TTC549 (cell line): ENCODE results near the gene VPS29.
A peak's percentile ranks its signal among the peaks of the same experiment; 100 is the strongest.
"Not testable (repeated sequence)": the region's sequence is repeated elsewhere in the genome, so short reads cannot be mapped to it uniquely, and the experiment has no call there.

Experiments
- FAIRE-seq: peaks from 2 replicates; lab custom pipeline; 2012; peaks lifted over from hg19 to GRCh38; lab: Jason Lieb, UNC

The VPS29 gene

DNA sequence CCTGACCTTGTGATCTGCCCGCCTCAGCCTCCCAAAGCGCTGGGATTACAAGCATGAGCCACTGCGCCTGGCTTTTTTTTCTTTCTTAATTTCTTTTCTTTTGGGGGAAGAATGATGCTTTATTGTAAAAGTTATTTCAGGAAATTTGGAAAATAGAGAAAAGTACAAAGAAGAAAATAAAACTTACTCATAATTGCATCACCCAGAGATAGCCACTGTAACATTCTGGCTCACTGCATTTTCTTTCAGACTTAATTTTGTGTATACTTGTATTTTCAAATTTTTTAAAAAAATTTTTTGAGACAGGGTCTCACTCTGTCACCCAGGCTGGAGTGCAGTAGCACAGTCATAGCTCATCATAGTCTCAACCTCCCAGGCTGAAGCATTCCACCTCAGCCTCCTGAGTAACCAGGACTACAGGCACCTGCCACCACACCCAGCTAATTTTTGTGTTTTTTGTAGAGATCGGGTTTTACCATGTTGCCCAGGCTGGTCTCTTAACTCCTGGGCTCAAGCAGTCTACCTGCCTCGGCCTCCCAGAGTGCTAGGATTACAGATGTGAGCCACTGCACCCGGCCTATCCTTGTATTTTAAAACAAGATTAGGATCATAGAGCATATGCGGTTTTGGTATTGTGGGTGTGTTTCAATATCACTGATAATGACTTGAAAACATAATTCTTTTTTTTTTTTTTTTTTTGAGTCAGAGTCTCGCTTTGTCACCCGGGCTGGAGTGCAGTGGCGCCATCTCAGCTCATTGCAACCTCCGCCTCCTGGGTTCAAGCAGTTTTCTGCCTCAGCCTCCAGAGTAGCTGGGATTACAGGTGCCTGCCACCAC lies 19.2 kb upstream of the VPS29 start:
- FAIRE-seq, result not testable (repeated sequence)

DNA sequence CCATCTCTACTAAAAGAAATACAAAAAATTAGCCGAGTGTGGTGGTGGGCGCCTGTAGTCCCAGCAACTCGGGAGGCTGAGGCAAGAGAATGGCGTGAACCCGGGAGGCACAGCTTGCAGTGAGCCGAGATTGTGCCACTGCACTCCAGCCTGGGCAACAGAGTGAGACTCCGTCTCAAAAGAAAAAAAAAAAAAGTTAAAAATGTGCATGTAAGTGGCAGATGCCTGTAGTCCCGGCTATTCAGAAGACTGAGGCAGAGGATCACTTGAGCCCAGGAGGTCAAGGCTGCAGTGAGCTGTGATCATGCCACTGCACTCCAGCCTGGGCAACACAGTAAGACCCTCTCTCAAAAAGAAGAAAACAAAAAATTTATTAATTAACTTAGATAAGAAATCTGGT lies 16.1 kb upstream of the VPS29 start:
- not testable (repeated sequence) for FAIRE-seq

DNA sequence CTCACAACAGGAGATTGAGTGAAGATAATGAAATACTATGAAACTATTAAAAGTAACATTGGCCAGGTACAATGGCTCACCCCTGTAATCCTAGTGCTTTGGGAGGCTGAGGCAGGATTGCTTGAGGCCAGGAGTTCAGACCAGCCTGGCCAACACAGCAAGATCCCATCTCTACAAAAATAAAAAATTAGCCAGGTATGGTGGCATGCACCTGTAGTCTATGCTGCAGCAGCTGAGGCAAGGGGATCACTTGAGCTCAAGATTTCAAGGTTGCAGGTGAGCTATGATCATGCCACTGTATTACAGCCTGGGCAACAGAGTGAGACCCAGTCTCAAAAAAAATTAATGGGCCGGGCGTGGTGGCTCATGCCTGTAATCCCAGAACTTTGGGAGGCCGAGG lies 15.1 kb upstream of the VPS29 start:
- FAIRE-seq, result no peak

DNA sequence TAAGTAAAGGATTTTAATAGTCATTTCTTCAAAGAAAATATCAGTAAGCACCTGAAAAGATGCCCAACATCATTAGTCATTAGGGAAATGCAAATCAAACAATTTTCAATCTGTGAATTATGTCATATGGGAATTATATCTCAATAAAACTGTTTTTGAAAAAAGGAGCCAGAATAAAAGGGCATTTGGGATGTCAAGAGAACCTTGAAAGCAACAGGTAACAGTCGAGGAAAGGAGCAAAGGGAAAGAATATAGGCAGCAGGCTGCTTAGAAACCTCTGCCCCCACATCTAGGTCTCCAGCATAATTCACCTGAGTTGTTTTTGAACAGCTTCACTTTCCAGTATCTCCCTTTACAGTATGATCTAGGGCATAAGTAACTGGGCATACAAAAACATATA lies 12.5 kb upstream of the VPS29 start:
- FAIRE-seq, result no peak

DNA sequence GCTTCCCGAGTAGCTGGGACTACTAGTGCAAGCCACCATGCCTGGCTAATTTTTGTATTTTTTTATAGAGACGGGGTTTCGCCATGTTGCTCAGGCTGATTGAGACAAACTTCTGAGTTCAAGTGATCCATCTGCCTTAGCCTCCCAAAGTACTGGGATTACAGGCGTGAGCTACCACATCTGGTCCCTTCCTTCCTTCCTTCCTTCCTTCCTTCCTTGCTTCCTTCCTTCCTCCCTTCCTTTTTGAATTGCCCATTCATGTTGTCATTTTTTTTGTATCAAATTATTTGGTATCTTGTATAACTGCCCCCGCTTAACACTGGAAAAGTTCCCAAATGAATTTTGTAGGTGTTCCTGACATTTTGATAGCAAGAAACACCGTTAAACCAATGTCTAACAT lies 11.9 kb upstream of the VPS29 start:
- no peak for FAIRE-seq

DNA sequence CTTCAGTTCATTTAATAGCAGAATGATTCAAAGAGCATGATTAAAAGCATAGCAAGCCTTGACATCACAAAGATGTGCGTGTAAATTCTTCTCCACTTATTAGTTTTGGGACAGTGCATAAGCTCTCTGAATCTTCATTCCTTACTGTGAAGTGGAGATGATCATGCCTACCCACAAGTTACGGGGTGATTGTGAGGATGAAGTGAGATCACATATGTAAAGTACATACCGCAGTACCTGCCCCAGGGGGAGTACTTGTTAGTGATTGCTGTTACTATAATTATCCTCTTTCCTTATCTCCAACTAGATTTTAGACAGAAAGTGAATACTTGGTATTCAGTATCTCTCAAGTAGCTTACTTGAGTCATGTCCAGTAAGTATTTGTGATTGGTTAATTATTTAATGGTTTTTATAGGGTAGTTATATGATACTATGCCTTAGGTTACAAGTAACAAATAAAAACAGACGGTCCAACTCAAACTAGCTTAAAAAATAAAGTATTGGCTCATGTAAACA lies 6.2 kb upstream of the VPS29 start:
- FAIRE-seq, result no peak

DNA sequence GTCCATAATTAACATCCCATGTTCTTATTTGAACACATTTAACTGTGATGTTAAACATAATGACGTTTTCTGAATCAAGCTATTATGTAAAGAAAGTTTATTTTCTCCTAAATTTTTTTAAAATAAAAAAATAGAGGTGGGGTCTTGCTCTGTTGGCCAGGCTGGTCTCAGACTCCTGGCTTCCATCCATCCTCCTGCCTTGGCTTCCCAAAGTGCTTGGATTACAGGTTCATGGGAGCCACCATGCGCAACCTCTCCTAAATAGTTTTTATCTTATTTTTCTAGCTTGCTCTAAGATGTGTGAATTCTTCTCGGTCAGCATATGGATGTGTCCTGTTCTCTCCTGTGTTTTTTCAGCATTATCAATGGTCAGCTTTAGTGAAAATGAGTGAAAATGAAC lies 3.4 kb upstream of the VPS29 start:
- FAIRE-seq, result no peak

DNA sequence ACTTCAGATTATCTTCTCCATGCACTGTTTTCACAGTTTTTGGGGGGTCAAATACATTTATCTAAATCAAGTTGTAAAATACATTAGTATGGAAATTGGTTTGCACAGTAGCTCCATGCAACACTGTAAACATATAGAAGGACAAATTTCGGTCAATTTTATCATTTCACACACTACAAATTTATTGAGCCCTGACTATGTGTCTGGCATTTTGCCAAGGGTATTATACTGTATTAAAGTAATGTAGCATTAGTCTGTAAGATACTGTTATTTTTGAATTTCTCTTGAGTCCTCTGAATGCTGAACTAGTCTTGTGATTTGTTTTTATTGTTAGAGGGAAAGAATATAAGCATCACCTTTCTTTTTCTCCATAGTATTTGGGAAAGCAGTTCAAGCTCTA lies 1.5 kb upstream of the VPS29 start:
- no peak for FAIRE-seq

DNA sequence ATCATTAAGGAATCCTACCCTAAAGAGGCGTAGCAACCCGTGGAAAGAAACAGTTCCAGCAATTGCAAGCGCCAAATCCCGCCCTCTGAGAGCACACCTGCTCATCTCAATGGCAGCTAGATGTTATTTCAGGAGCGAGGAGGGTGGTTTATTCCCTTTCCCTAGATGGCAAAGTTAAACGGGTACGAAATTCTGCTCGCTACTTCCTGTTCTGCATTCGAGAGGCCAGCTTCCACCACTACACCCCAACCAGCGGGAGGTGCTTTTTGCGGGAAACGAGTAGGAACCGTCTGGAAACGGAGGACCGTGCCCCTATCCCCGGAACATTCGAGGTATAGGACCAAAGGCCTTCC lies 536 bp downstream of the VPS29 start:
- no peak for FAIRE-seq

DNA sequence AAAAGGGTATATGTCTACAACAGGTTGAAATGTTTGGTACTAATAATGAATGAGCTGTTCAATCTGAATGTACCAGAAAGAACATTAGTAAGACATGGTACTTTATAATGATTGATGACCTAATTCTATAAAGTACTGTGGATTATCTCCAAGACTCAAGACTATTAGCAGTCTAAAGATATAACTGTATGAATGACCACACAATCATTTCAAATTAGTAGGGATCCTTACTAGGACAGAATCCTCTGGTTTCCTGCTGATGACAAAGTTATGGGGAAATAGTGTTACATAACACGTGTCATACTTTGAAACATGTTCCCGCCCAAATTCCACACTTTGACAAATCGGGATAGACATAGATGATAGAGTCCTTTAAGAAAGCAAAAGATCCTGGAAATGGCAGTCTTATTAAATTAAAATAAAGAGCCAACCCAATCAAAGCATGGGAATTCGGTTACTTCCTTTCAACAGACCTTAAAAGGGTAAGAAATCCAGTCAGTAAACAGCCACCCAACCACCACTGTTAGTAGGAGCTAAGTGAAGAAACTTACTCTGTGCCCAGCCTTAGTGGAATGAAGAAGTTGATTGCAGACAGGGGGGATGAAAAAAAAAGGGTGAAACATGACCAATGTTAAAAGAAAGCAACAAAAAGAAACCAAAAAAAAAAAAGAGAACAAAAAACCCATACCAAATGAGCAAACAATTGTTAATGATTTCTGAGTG lies 2.8 kb downstream of the VPS29 start:
- no peak for FAIRE-seq

DNA sequence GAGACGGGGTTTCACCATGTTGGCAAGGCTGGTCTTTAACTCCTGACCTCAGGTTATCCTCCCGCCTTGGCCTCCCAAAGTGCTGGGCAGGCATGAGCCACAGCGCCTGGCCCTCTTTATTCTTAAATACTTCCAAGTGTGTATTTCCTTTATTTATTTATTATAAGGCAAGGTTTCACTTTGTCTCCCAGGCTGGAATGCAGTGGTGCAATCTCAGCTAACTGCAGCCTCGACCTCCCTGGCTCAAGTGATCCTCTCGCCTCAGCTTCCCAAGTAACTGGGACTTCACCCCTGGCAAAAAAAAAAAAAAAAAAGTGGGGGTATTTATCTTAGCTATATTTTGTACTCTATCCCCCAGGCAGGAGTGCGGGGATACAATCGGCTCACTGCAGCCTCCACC lies 26.5 kb downstream of the VPS29 start:
- no peak for FAIRE-seq

DNA sequence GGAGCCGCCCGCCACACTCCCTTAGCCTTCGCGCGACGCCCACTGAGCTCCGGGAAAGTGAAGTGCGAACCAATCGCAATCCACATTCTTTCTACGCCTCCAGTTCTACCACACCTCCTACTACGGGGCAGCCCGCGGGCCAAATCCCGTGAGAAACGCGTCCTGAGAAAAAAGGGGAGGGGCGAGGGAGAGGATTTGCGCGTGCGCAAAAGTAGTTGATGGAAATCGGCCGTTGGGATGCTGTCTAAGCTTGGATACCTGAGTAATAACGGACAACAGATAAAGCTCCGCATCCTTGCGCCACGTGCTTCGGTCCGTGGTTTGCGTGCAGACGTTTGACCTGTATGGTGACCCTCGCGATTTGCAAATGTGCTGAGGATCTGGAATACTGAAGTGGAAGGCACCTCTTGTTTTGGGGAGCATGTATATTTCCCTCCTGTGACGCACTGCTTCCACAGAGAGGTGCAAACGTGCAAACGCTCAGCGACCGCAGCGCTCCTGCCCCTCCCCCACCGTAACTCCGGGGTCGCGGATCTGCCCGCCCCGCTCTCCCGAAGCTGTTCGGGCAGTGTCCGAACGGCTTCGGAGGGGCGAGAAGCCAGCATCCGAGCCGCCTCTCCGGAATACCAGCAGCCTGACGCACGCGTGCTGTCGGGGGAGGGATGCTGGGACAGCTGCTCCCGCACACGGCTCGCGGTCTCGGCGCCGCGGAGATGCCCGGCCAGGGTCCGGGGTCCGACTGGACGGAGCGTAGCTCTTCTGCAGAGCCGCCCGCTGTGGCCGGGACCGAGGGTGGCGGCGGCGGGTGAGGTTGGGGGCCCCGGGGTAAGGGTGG lies 33.5 kb downstream of the VPS29 start, which contains the start of the genes FAM216A and GPN3:
TSS of gene FAM216A (plus strand) at position 632 of the 835 bp plus-strand sequence. CDS start at position 663, 31 bp downstream.
TSS of gene GPN3 (minus strand) at position 44 of the 835 bp plus-strand sequence. CDS start 54 bp downstream, outside the sequence.
- peak; percentile 83 for FAIRE-seq

DNA sequence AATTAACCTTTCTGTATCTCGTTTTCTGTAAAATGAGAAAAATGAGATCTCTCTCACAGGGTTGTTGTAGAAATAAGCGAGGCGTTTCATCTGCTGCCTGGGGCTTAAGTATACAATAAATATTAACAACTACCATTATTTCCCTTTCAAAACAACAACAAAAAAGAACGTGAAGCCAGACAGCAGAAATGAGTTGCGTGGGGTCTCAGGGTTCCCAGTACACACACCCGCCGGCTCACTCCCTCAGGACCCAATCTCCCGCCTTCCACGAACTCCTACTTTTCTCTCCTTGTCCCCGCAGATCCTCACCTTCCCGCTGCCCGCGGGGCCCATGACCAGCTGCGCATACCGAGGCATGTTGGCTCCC lies 34.1 kb downstream of the VPS29 start:
- no peak for FAIRE-seq

DNA sequence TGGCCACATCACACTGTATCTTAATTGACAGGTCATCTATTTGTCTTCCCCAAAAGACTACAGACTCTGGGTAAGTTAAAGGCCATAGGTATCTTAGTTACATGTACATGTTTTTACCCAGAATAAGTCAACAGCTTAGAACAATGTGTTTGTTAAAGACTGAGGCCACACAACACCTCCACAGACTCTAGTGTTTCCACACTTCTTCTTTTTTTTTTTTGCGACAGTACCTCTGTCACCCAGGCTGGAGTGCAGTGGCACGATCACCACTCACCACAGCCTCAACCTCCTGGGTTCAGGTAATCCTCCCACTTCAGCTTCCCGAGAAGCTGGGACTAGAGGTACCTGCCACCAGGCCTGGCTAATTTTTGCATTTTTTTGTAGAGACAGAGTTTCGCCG lies 35.1 kb downstream of the VPS29 start:
- no peak for FAIRE-seq

DNA sequence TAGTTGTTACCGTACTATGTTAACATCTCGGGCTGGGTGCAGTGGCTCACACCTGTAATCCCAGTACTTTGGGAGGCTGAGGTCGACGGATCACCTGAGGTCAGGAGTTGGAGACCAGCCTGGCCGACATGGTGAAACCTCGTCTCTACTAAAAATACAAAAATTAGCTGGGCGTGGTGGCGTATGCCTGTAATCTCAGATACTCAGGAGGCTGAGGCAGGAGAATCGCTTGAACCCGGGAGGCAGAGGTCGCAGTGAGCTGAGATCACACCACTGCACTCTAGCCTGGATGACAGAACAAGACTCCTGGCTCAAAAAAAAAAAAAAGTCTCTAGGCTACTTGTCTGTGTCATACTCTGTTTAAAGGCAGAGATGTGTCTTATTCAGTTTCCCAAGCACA lies 36.1 kb downstream of the VPS29 start:
- FAIRE-seq, result not testable (repeated sequence)

DNA sequence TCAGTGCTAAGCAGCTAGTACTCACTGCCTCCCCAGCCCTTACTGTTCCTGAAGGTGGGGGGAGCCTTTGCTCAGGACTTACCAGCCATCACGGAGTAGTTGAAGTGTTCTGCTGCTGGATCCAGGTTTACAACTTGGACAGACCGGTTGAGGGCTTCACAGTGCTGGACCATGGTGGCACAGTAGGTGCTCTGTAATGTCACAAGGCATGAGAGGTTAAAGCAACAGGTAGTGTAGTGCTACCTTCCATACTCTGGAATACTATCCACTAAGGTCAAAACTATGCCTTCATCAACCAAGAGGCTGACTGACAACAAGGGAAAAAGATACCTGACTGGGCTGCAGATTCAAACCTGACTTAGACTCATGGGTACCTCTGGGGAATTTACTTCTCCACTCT lies 36.9 kb downstream of the VPS29 start:
- FAIRE-seq, result no peak

DNA sequence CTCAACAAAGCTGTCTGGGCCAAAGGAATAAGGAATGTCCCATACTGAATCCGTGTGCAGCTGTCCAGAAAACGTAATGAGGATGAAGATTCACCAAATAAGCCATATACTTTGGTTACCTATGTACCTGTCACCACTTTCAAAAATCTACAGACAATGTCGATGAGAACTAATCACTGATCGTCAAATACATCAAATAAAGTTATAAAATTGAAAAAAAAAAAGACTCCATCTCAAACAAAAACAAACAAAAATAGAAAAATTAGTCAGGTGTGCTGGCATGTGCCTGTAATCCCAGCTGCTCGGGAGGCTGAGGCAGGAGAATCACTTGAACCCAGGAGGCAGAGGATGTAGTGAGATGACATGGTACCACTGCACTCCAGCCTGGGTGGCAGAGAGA lies 40.7 kb downstream of the VPS29 start:
- FAIRE-seq, result not testable (repeated sequence)

DNA sequence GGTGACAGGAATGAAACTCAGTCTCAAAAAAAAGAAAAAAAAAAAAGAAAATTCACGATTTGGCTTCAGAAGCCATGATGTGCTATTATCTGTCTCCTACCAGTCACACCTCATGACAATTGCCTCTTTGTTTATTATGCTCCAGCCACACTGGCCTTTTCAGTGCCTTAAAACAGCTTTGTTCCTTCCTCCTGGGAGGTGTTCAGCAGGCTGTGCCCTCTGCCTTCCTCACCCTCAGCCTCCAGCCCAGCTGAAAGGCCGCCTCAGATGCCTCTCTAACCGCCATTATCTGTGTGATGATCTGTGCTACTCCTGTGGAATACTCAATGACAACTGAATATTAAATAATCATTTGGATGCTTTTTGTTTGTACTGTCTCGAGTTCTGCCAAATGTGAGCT lies 43.2 kb downstream of the VPS29 start:
- no peak for FAIRE-seq

DNA sequence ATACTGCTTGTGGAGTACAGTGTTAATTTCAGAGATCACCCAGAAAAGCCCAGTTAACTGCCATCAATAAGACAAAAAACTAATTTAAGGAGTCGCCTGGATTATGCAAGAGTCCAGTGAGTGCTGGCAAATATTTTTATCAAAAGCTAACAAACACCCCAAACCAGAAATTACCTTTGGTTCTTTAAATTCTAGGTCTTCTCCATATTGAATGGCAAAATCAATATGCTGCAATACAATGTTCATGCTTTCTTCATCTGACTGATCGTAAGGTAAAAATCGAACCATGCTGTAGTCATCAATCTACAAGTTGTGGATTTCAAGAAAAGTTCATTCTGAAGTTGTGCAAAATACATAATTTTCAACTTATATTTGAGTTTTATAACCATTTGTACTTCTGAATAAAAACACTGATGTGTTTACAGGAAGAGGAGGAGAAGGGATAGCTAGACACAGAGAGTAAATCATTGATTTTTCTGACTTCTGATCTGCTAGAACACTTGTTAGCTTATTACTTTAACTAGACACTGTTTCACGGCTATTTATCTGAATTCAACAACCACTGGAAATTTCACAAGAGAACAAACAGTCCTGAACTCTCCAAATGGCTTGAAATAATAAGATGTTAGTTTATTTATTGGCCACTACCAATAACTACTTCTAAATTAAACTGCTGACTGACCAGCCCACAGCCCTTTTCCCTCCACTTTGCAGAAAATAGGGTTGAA lies 48.2 kb downstream of the VPS29 start:
- FAIRE-seq, result no peak

DNA sequence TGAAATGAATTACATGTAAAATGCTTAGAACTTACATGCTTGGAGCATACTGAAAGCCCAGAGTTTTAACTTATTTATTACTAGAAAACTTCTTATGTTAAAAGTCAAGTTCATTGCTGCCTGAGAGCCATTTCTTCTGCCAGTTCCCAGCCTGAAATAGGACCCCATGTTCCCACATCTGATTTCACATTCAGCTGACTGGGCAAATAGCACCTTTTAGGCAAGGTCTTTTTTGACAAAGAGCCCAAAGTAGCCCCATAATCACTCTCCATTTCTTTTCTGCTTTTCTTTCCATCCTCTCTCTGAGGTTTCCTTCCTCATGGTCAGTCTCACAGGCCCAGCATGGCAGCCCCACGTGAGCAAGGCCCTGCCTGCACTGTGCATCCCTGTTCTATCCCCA lies 50.6 kb downstream of the VPS29 start:
- FAIRE-seq, result no peak

DNA sequence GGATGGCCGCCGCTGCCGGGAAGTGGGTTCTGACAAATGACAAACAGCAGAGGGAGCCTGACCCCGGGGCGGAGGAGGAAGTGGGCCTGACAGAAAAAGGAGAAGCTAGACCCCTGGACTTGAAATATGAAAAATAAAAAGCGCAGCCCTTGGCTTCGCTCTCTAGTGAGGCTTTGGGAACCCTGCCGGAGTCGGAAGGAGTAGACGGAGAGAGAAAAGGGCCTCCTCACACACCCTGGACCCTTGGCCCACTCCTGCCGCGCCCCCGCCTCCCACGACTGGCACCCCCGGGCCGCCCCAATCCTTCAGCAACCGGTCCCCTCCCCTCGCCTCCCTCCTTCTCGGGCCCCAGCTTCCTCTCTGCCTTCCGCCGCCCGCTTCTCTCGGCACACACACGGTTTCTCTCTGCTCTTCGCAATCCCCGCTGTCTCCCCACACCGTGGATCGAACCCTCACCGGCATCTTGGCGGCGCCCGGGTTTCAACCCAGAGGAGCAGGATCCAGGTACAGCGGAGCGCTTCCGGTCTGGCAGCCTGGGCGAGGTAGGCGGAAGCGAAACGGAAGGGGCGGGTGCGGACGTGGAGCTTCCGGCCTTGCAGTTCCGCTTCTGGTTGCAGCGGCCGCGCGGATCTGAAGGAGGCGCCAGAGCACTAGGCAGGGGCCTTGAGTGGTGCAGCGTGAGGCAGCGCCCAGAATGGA lies 52.0 kb downstream of the VPS29 start, which contains the start of gene ARPC3:
TSS of gene ARPC3 (minus strand) at position 539 of the 699 bp plus-strand sequence. CDS start at position 462, 77 bp downstream.
- FAIRE-seq, result no peak
